SK-N-SH (cell line): ENCODE results near the gene CRYAA.

ENCODE experiments used
- RFX5 ChIP-seq: IDR thresholded peaks from 2 replicates; pipeline ENCODE4 v1.6.1; 2012; ENCODE audit warnings: mild to moderate bottlenecking, improper control_type of control experiment, low read length
- TEAD4 ChIP-seq: IDR thresholded peaks from 2 replicates; pipeline ENCODE4 v1.4.0; 2012; ENCODE audit warnings: mild to moderate bottlenecking, borderline replicate concordance; ENCODE audit not compliant: insufficient read depth
- TF ChIP-seq, protein P1 (sequence below): fragments of 200-600 bp; sonication (generic); IDR thresholded peaks from 2 replicates; pipeline ENCODE4 v1.6.1; 2017; ENCODE audit warnings: antibody characterized with exemption, mild to moderate bottlenecking, moderate library complexity

DNA sequence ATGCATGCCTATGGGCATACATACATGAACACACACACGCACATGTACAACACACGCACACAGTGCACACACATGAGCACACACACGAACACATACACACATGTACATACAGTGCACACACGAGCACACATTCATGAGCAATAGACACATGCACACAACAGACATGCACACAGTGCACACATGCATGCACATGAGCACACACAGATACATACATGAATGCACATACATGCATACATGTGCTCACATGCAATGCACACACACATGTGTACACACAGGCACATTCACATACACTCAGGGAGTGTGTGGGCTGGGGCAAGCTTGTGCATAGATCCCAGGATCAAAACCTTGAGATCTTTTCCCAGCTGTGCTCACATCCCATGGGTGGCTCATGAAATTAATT, 18.9 kb downstream of the CRYAA start:
- TF ChIP-seq, protein P1, sequence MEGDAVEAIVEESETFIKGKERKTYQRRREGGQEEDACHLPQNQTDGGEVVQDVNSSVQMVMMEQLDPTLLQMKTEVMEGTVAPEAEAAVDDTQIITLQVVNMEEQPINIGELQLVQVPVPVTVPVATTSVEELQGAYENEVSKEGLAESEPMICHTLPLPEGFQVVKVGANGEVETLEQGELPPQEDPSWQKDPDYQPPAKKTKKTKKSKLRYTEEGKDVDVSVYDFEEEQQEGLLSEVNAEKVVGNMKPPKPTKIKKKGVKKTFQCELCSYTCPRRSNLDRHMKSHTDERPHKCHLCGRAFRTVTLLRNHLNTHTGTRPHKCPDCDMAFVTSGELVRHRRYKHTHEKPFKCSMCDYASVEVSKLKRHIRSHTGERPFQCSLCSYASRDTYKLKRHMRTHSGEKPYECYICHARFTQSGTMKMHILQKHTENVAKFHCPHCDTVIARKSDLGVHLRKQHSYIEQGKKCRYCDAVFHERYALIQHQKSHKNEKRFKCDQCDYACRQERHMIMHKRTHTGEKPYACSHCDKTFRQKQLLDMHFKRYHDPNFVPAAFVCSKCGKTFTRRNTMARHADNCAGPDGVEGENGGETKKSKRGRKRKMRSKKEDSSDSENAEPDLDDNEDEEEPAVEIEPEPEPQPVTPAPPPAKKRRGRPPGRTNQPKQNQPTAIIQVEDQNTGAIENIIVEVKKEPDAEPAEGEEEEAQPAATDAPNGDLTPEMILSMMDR, result no peak
- TF ChIP-seq RFX5 (no peak), TEAD4 (no peak)
